A549 (cell line): ENCODE data around the gene GXYLT2. TPM values are rescaled to one million over a fixed set of nuclear protein-coding genes. Genes with fewer than 3 reads are reported as not detected.

ENCODE experiments used
- ATAC-seq, 2 experiments: fragments of 200-7000 bp in 1 of 2; fragments of >200 bp in 1 of 2; cut with Nextera tagmentation in 1 of 2; cut with Tn5 transposase in 1 of 2; 3 replicates each; pipeline versions ENCODE4 v1.8.0 to v1.9.1; 2018 to 2020; ENCODE audit warnings: mild to moderate bottlenecking in 1 of 2, moderate library complexity in 1 of 2
- CTCF ChIA-PET: fragments of 300-600 bp; sonication (Branson Sonifier 250); formaldehyde crosslinking; extraction: SDS; loops from one replicate; lab custom pipeline; 2021; ENCODE audit warnings: antibody characterized with exemption, inconsistent platforms; lab: Yijun Ruan, JAX
- POLR2A ChIA-PET: fragments of 350-600 bp; formaldehyde crosslinking; extraction: SDS; loops from one replicate; lab custom pipeline; 2021; ENCODE audit warnings: antibody characterized with exemption, inconsistent platforms; lab: Yijun Ruan, JAX
- DNase-seq, 2 experiments: peaks; one replicate each; pipeline versions ENCODE4 v3.0.0 to v3.0.0-alpha.2; 2011 to 2016; ENCODE audit warnings: low read depth in 1 of 2, low spot score in 1 of 2
- FAIRE-seq: peaks from 2 replicates; lab custom pipeline; 2011; peaks lifted over from hg19 to GRCh38; lab: Jason Lieb, UNC
- H3K27ac ChIP-seq, 2 experiments: fragments of >200 bp; sonication (Bioruptor Twin); formaldehyde crosslinking; 3 replicates each; pipeline ENCODE4 v1.5.1; 2016 to 2017
- H3K4me1 ChIP-seq: fragments of >200 bp; sonication (Bioruptor Twin); formaldehyde crosslinking; 3 replicates; pipeline ENCODE4 v1.6.1; 2016
- H3K4me2 ChIP-seq: fragments of >200 bp; sonication (Bioruptor Twin); formaldehyde crosslinking; 3 replicates; pipeline ENCODE4 v1.6.1; 2016
- H3K4me3 ChIP-seq: fragments of >200 bp; sonication (Bioruptor Twin); formaldehyde crosslinking; 3 replicates; pipeline ENCODE4 v1.5.1; 2016
- H3K9me3 ChIP-seq: fragments of >200 bp; sonication (Bioruptor Twin); formaldehyde crosslinking; 3 replicates; pipeline ENCODE4 v1.6.1; 2016
- BHLHE40 ChIP-seq: IDR thresholded peaks from 2 replicates; pipeline ENCODE4 v1.6.1; 2012; ENCODE audit warnings: low read depth, low read length, inconsistent platforms
- CEBPB ChIP-seq, 2 experiments: fragments of >200 bp in 1 of 2; sonication (Bioruptor Twin) in 1 of 2; formaldehyde crosslinking in 1 of 2; IDR thresholded peaks; 2 replicates each; pipeline ENCODE4 v1.6.1; 2012 to 2016
- FOSB ChIP-seq: fragments of 250-450 bp; sonication (Bioruptor Pico); IDR thresholded peaks from 2 replicates; pipeline ENCODE4 v1.5.0; 2020; ENCODE audit warnings: mild to moderate bottlenecking, moderate library complexity
- FOSL2 ChIP-seq, 2 experiments: fragments of 450-650 bp in 1 of 2; fragments of >200 bp in 1 of 2; sonication (Bioruptor Twin) in 1 of 2; formaldehyde crosslinking; IDR thresholded peaks; 2 replicates each; pipeline versions ENCODE4 v1.5.0 to v1.6.1; 2016 to 2020; ENCODE audit warnings: mild to moderate bottlenecking in 1 of 2, moderate library complexity in 1 of 2
- FOXS1 ChIP-seq: fragments of 250-450 bp; sonication (Bioruptor Pico); IDR thresholded peaks from 2 replicates; pipeline ENCODE4 v1.5.0; 2020; ENCODE audit warnings: mild to moderate bottlenecking, moderate library complexity
- HOXA7 ChIP-seq: fragments of 250-450 bp; sonication (Bioruptor Pico); IDR thresholded peaks from 2 replicates; pipeline ENCODE4 v1.5.0; 2020; ENCODE audit warnings: mild to moderate bottlenecking, moderate library complexity
- HOXB5 ChIP-seq: fragments of 250-450 bp; sonication (Bioruptor Pico); IDR thresholded peaks from 2 replicates; pipeline ENCODE4 v1.5.0; 2020; ENCODE audit warnings: mild to moderate bottlenecking, moderate library complexity
- MYC ChIP-seq: IDR thresholded peaks from 2 replicates; pipeline ENCODE4 v1.6.1; 2012; ENCODE audit warnings: mild to moderate bottlenecking, inconsistent platforms, low read length, improper control_type of control experiment, borderline replicate concordance
- NPAS2 ChIP-seq: fragments of 250-450 bp; sonication (Bioruptor Pico); IDR thresholded peaks from 2 replicates; pipeline ENCODE4 v1.8.0; 2022; ENCODE audit warnings: mild to moderate bottlenecking, moderate library complexity, borderline replicate concordance
- POLR2A ChIP-seq: IDR thresholded peaks from 2 replicates; pipeline ENCODE4 v1.6.1; 2012; ENCODE audit warnings: mild to moderate bottlenecking, low read length
- POLR2AphosphoS2 ChIP-seq: conservative IDR thresholded peaks from 2 replicates; pipeline ENCODE4 v1.6.1; 2012; ENCODE audit warnings: low read length, improper control_type of control experiment, inconsistent platforms
- RCOR1 ChIP-seq: fragments of 150-350 bp; IDR thresholded peaks from 2 replicates; pipeline ENCODE4 v1.6.1; 2014; ENCODE audit warnings: antibody characterized with exemption, low read length, low read depth
- RFX5 ChIP-seq: fragments of 450-650 bp; IDR thresholded peaks from 2 replicates; pipeline ENCODE4 v1.7.1; 2014; ENCODE audit warnings: antibody characterized with exemption, mild to moderate bottlenecking, moderate library complexity
- RNF2 ChIP-seq: fragments of 200-600 bp; sonication (generic); IDR thresholded peaks from 2 replicates; pipeline ENCODE4 v1.6.1; 2016; ENCODE audit warnings: low read depth, mild to moderate bottlenecking, antibody characterized with exemption, moderate library complexity, borderline replicate concordance
- SREBF2 ChIP-seq: fragments of 450-650 bp; IDR thresholded peaks from 2 replicates; pipeline ENCODE4 v1.6.1; 2014; ENCODE audit warnings: mild to moderate bottlenecking, moderate library complexity
- TFCP2L1 ChIP-seq: fragments of 250-450 bp; sonication (Bioruptor Pico); IDR thresholded peaks from 2 replicates; pipeline ENCODE4 v1.5.0; 2021; ENCODE audit warnings: mild to moderate bottlenecking
- ZC3H11A ChIP-seq: fragments of 450-650 bp; IDR thresholded peaks from 2 replicates; pipeline ENCODE4 v1.6.1; 2014; ENCODE audit warnings: antibody characterized with exemption, mild to moderate bottlenecking
- ZNF302 ChIP-seq: fragments of 250-450 bp; sonication (Bioruptor Pico); IDR thresholded peaks from 2 replicates; pipeline ENCODE4 v1.9.0; 2021; ENCODE audit warnings: inconsistent platforms, mild to moderate bottlenecking, moderate library complexity
- WGBS: methylation state at CpG from one replicate; pipeline ENCODE4 v1.1.6; 2017; ENCODE audit errors: missing lambda C conversion rate; 5-methylcytosine and 5-hydroxymethylcytosine counted together
- polyA plus RNA-seq, 4 experiments: library from polyadenylated mRNA; depleted of rRNA in 3 of 4; stranded (reverse); fragments of >200 nt; fragmentation: RNase III in 1 of 4; extraction: RNeasy Plus Mini Kit Qiagen cat#74134 plus additional on column Dnase treatment in 1 of 4; gene quantifications; 2 replicates in 3 of 4; 3 replicates in 1 of 4; pipeline ENCODE4 v1.2.3, GENCODE V29; 2011 to 2017
- TF ChIP-seq, protein P1 (sequence below): fragments of 150-350 bp; IDR thresholded peaks from 2 replicates; pipeline ENCODE4 v1.6.1; 2014; ENCODE audit warnings: low read depth, mild to moderate bottlenecking, low read length
- TF ChIP-seq, protein P2 (sequence below): fragments of >200 bp; sonication (Bioruptor Twin); formaldehyde crosslinking; IDR thresholded peaks from 2 replicates; pipeline ENCODE4 v1.6.1; 2016
- TF ChIP-seq, protein P3 (sequence below): fragments of 250-450 bp; sonication (Bioruptor Pico); IDR thresholded peaks from 2 replicates; pipeline ENCODE4 v1.5.0; 2021; ENCODE audit warnings: mild to moderate bottlenecking, moderate library complexity, borderline replicate concordance
- TF ChIP-seq, protein P4 (sequence below): fragments of >200 bp; sonication (Bioruptor Twin); formaldehyde crosslinking; IDR thresholded peaks from 3 replicates; pipeline ENCODE4 v1.5.1; 2016

GXYLT2 gene
- polyA plus RNA-seq, 2 of the 4 experiments (the other 2 are of a cell fraction) = 1.9 to 3.3 TPM

DNA sequence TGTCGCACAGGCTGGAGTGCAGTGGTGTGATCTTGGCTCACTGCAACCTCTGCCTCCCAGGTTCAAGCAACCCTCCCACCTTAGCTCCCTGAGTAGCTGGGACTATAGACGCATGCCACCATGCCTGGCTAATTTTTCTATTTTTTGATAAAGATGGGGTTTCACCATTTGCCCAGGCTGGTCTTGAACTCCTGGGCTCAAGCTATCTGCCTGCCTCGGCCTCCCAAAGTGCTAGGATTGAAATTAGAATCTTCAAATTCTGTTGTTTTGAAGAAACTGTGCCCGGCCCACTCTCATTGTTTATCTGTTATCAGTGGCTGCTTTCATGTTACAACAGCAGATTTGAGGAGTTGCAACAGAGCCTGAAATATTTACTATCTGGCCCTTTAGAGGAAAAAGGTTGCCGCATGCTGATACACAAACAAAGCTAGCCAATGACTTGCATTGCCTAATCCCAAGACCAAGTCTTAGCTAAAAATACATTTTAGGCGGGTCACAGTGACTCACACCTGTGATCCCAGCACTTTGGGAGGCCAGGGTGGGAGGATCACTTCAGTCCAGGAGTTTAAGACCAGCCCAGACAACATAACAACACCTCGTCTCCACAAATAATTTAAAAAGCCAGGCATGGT lies 65.6 kb downstream of the GXYLT2 start:
- Histone ChIP-seq H3K4me2 (peak overlapping the region; percentile 13; the same call in 1 of the 3 replicates), H3K4me3 (no peak overlapping the region), H3K27ac (no peak overlapping the region), H3K9me3 (no peaks in the 10 kb centered on the region), H3K4me1 (peaks cover 9% of the 10 kb centered on the region; the same call in 2 of the 3 replicates)
- no peak for FAIRE-seq
- TF ChIP-seq SREBF2 (no peak), CEBPB (IDR thresholded peaks at IDR 0.05) (peak; percentile 27 to 30; a peak in 1 of 4 replicates), NPAS2 (CRISPR knock-in tag) (no peak), BHLHE40 (no peak), RCOR1 (no peak), RNF2 (no peak), FOSL2 (IDR thresholded peaks at IDR 0.05) (no peak), FOSL2 (CRISPR knock-in tag; IDR thresholded peaks at IDR 0.05) (peak; percentile 47; the same call in 1 of the 2 replicates), ZC3H11A (no peak)
- TF ChIP-seq, protein P1, sequence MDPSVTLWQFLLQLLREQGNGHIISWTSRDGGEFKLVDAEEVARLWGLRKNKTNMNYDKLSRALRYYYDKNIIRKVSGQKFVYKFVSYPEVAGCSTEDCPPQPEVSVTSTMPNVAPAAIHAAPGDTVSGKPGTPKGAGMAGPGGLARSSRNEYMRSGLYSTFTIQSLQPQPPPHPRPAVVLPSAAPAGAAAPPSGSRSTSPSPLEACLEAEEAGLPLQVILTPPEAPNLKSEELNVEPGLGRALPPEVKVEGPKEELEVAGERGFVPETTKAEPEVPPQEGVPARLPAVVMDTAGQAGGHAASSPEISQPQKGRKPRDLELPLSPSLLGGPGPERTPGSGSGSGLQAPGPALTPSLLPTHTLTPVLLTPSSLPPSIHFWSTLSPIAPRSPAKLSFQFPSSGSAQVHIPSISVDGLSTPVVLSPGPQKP = no peak
- ChIA-PET CTCF (interaction anchor here (0.7 to 1.3 kb wide), 5 partner anchors 11 to 132 kb away, joined by 3 to 6 read pairs (median 4); no protein-coding TSS in a partner anchor), POLR2A (interaction anchor here (0.6 kb wide), 1 partner anchor 23 kb away, joined by 5 read pairs; no protein-coding TSS in a partner anchor)
- peak; percentile 50 to 64; a peak in 4 of 6 replicates for ATAC-seq
- 68% methylated on average over 7 of the region's 7 CpGs for WGBS
- peak in 1 of 2 experiments; percentile 59 for DNase-seq

DNA sequence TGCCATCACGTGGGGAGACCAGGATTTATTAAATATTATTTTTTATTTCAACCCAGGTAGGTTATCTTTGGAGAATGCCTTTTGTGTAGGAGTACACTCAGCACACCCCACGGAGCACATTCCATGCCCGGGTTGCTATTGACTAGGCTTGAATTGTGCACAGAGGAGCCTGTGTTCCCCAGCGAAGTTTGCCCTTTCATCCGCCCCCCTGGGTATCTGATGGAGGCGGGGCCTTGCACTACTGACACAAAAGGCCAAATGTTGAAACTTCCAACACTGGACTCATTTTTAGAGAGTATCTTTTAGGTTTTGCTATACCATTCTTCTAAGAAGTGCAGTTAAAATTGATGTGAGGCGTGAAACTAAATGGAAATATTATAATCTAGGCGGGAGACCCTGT lies 69.5 kb downstream of the GXYLT2 start:
- TF ChIP-seq, protein P2, sequence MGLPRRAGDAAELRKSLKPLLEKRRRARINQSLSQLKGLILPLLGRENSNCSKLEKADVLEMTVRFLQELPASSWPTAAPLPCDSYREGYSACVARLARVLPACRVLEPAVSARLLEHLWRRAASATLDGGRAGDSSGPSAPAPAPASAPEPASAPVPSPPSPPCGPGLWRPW = no peak
- TF ChIP-seq ZNF302 (CRISPR knock-in tag) (no peak), RFX5 (no peak), RNF2 (no peak), FOXS1 (CRISPR knock-in tag) (no peak), FOSB (no peak), POLR2A (no peak), SREBF2 (no peak)
- no peak overlapping the region for H3K27ac ChIP-seq
- H3K9me3 ChIP-seq = no peaks in the 10 kb centered on the region
- POLR2A ChIA-PET = no interaction called here
- no peak overlapping the region for H3K4me3 ChIP-seq
- FAIRE-seq (no peak), DNase-seq (no peak), ATAC-seq (no peak)
- WGBS = 71% methylated on average over 8 of the region's 8 CpGs
- H3K4me1 ChIP-seq = peaks cover 9% of the 10 kb centered on the region; the same call in 2 of the 3 replicates
- no peak overlapping the region for H3K4me2 ChIP-seq
- CTCF ChIA-PET = no interaction called here

DNA sequence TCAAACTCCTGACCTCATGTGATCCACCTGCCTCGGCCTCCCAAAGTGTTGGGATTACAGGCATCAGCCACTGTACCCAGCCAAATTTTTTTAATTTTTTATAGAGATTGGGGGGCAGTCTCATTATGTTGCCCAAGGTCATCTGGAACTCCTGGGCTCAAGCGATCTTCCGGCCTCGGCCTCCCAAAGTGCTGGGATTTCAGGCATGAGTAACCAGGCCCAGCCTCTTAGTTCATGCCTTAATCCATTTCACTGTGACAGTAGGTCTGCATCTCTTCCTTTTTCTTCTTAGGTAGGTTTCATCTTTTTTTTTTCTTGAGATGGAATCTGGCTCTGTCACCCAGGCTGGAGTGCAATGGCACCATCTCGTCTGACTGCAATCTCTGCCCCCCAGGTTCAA lies 71.5 kb downstream of the GXYLT2 start:
- FAIRE-seq = no peak
- H3K27ac ChIP-seq = no peak overlapping the region
- ATAC-seq = no peak
- no peak overlapping the region for H3K4me3 ChIP-seq
- CTCF ChIA-PET = no interaction called here
- POLR2A ChIA-PET = no interaction called here
- no peak for DNase-seq
- WGBS = 95% methylated on average over 5 of the region's 5 CpGs
- no peaks in the 10 kb centered on the region for H3K4me1 ChIP-seq
- H3K9me3 ChIP-seq = no peaks in the 10 kb centered on the region
- no peak overlapping the region for H3K4me2 ChIP-seq
- TF ChIP-seq, protein P3, sequence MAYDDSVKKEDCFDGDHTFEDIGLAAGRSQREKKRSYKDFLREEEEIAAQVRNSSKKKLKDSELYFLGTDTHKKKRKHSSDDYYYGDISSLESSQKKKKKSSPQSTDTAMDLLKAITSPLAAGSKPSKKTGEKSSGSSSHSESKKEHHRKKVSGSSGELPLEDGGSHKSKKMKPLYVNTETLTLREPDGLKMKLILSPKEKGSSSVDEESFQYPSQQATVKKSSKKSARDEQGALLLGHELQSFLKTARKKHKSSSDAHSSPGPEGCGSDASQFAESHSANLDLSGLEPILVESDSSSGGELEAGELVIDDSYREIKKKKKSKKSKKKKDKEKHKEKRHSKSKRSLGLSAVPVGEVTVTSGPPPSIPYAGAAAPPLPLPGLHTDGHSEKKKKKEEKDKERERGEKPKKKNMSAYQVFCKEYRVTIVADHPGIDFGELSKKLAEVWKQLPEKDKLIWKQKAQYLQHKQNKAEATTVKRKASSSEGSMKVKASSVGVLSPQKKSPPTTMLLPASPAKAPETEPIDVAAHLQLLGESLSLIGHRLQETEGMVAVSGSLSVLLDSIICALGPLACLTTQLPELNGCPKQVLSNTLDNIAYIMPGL (CRISPR knock-in tag) = no peak
- TF ChIP-seq MYC (no peak), POLR2A (no peak), NPAS2 (CRISPR knock-in tag) (no peak), HOXB5 (CRISPR knock-in tag) (no peak), ZNF302 (CRISPR knock-in tag) (no peak), BHLHE40 (no peak), ZC3H11A (no peak), FOXS1 (CRISPR knock-in tag) (no peak), HOXA7 (no peak), TFCP2L1 (CRISPR knock-in tag) (no peak), POLR2AphosphoS2 (no peak), CEBPB (IDR thresholded peaks at IDR 0.05) (no peak)
- TF ChIP-seq, protein P4, sequence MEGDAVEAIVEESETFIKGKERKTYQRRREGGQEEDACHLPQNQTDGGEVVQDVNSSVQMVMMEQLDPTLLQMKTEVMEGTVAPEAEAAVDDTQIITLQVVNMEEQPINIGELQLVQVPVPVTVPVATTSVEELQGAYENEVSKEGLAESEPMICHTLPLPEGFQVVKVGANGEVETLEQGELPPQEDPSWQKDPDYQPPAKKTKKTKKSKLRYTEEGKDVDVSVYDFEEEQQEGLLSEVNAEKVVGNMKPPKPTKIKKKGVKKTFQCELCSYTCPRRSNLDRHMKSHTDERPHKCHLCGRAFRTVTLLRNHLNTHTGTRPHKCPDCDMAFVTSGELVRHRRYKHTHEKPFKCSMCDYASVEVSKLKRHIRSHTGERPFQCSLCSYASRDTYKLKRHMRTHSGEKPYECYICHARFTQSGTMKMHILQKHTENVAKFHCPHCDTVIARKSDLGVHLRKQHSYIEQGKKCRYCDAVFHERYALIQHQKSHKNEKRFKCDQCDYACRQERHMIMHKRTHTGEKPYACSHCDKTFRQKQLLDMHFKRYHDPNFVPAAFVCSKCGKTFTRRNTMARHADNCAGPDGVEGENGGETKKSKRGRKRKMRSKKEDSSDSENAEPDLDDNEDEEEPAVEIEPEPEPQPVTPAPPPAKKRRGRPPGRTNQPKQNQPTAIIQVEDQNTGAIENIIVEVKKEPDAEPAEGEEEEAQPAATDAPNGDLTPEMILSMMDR = no peak
- TF ChIP-seq, all 56 proteins: peak for 0
